K562 (cell line): ENCODE results near the gene IGSF9. TPM values are rescaled to one million over a fixed set of nuclear protein-coding genes. Genes with fewer than 3 reads are reported as not detected.
A peak's percentile ranks its signal among the peaks of the same experiment; 100 is the strongest.

Source experiments
- BCL6 ChIP-seq: fragments of 250-450 bp; sonication (Bioruptor Pico); IDR thresholded peaks from 2 replicates; pipeline ENCODE4 v1.4.0; 2020
- COPS2 ChIP-seq: fragments of 450-650 bp; conservative IDR thresholded peaks from 2 replicates; pipeline ENCODE4 v1.6.1; 2016; ENCODE audit warnings: mild to moderate bottlenecking, moderate library complexity
- CXXC5 ChIP-seq: fragments of 250-450 bp; sonication (Bioruptor Pico); IDR thresholded peaks from 2 replicates; pipeline ENCODE4 v1.8.0; 2022; ENCODE audit warnings: inconsistent platforms, mild to moderate bottlenecking, moderate library complexity
- E4F1 ChIP-seq: fragments of 250-450 bp; sonication (Bioruptor Pico); IDR thresholded peaks from 2 replicates; pipeline ENCODE4 v1.5.0; 2021; ENCODE audit warnings: mild to moderate bottlenecking, borderline replicate concordance
- ELF2 ChIP-seq: fragments of 250-450 bp; sonication (Bioruptor Pico); IDR thresholded peaks from 2 replicates; pipeline ENCODE4 v1.5.0; 2021; ENCODE audit warnings: mild to moderate bottlenecking
- FOXA1 ChIP-seq: fragments of 450-650 bp; IDR thresholded peaks from 2 replicates; pipeline ENCODE4 v1.6.1; 2016; ENCODE audit warnings: mild to moderate bottlenecking, borderline replicate concordance
- IRF2 ChIP-seq: sonication (generic); formaldehyde crosslinking; IDR thresholded peaks from 2 replicates; pipeline ENCODE4 v1.8.1; 2022; ENCODE audit warnings: mild to moderate bottlenecking, missing genetic modification reagents
- MBD2 ChIP-seq: sonication (generic); IDR thresholded peaks from 2 replicates; pipeline ENCODE4 v1.6.1; 2016; ENCODE audit warnings: low read depth, borderline replicate concordance
- NBN ChIP-seq: fragments of 450-650 bp; IDR thresholded peaks from 2 replicates; pipeline ENCODE4 v1.6.1; 2016; ENCODE audit warnings: low read depth, mild to moderate bottlenecking
- NELFE ChIP-seq: IDR thresholded peaks from 2 replicates; pipeline ENCODE4 v1.6.1; 2011; ENCODE audit warnings: mild to moderate bottlenecking; ENCODE audit not compliant: insufficient read depth, insufficient read length
- PHF8 ChIP-seq: fragments of 200-600 bp; sonication (generic); IDR thresholded peaks from 2 replicates; pipeline ENCODE4 v1.6.1; 2012; ENCODE audit warnings: mixed run types, mild to moderate bottlenecking, inconsistent platforms, low read length, moderate library complexity, borderline replicate concordance
- POLR2B ChIP-seq: fragments of 450-650 bp; IDR thresholded peaks from 2 replicates; pipeline ENCODE4 v1.6.1; 2018; ENCODE audit warnings: low read depth; ENCODE audit not compliant: partially characterized antibody
- RB1 ChIP-seq: fragments of 450-650 bp; IDR thresholded peaks from 2 replicates; pipeline ENCODE4 v1.6.1; 2017; ENCODE audit warnings: low read depth, mild to moderate bottlenecking
- RHOXF2B ChIP-seq: fragments of 250-450 bp; sonication (Bioruptor Pico); conservative IDR thresholded peaks from 2 replicates; pipeline ENCODE4 v1.5.1; 2021
- VEZF1 ChIP-seq: fragments of 200-800 bp; sonication (Bioruptor generic); IDR thresholded peaks from 2 replicates; pipeline ENCODE4 v1.6.1; 2017; ENCODE audit warnings: missing genetic modification characterization, missing compliant biosample characterization
- ZBED1 ChIP-seq: IDR thresholded peaks from 2 replicates; pipeline ENCODE4 v1.6.1; 2014
- ZNF140 ChIP-seq: fragments of 250-450 bp; sonication (Bioruptor Pico); IDR thresholded peaks from 2 replicates; pipeline ENCODE4 v1.8.0; 2021; ENCODE audit warnings: moderate library complexity, mild to moderate bottlenecking, inconsistent platforms
- ZNF274 ChIP-seq: IDR thresholded peaks from 2 replicates; pipeline ENCODE4 v1.6.1; 2011; ENCODE audit warnings: low read depth, mild to moderate bottlenecking, low read length, moderate library complexity, borderline replicate concordance
- ZSCAN29 ChIP-seq: fragments of 450-650 bp; IDR thresholded peaks from 2 replicates; pipeline ENCODE4 v1.6.1; 2017
- polyA plus RNA-seq, 8 experiments: library from polyadenylated mRNA; depleted of rRNA in 4 of 8; stranded (reverse) in 5 of 8; unstranded in 3 of 8; fragments of >200 nt; fragmentation: Nextera tagmentation in 2 of 8; fragmentation: Illumina TruSeq in 1 of 8; extraction: Ambion mirVana in 2 of 8; extraction: Trizol in 1 of 8; gene quantifications; 2 replicates each; pipeline versions ENCODE4 v1.2.1 to v1.2.3, GENCODE V29; 2011 to 2014; ENCODE audit warnings: inconsistent platforms in 1 of 8, missing spikeins in 1 of 8
- total RNA-seq, 7 experiments: library from RNA; depleted of rRNA in 6 of 7; stranded (reverse); fragments of >200 nt in 6 of 7; fragmentation: Illumina TruSeq in 2 of 7; extraction: Trizol in 2 of 7; gene quantifications; 2 replicates each; pipeline versions ENCODE4 v1.2.1 to v1.2.3, GENCODE V29; 2011 to 2021; ENCODE audit warnings: low replicate concordance in 1 of 7
- TF ChIP-seq, protein P1 (sequence below), 2 experiments: fragments of 450-650 bp; IDR thresholded peaks; 2 replicates each; pipeline ENCODE4 v1.6.1; 2018; ENCODE audit warnings: mild to moderate bottlenecking in 2 of 2, low read depth in 1 of 2; ENCODE audit not compliant: partially characterized antibody in 2 of 2

Gene IGSF9
- total and polyA plus RNA-seq, 9 of the 15 experiments (the other 6 are each of a cell fraction or from before 2014, with no cell fraction given) = 0.03 to 0.29 (median 0.07) TPM; not detected in 1

DNA sequence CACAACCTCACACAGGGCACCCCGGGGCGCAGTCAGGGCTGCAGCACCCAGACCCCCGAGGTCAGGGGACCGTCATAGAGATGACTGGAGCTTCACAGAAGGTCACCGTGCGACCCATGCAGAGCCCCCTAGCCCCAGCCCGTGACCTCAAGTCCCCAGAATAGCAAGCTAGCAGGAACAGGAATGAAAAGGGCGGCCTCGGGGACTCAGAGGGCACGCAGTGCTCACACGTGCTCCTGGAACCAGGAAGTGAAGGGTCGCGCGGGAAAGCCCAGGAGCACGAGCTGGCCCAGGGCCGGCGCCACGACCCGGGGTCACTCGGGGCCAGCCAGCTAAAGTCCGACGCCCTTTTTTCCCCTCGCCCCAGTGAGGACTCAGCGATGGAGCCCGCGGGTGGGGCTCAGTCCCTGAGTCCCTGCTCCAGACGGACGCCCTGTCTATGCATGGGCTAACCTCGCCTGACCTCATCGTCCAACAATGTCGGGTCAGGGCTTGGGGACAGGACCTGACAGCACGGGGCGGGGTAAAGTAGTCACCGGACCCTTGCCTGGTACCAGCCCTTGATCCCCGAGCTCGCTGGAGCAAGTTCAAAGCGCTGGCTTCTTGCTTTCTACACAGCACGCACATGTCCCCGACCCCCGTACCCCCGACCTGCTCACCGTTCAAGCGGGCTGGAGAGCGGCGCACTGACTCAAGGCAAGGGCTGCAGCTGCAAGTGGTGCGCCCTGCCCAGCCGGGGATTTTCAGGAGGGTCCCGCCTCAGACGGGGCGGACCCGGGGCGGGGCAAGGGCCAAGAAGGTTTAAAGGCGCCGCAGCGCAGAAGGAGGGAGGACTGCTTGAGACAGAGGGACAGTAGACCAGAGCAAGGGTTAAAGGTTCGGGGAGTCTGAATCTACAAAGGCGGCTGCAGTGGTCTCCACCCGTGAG lies 20.4 kb downstream of the IGSF9 start, which contains the start of gene TAGLN2 (continued):
- TF ChIP-seq, protein P1, sequence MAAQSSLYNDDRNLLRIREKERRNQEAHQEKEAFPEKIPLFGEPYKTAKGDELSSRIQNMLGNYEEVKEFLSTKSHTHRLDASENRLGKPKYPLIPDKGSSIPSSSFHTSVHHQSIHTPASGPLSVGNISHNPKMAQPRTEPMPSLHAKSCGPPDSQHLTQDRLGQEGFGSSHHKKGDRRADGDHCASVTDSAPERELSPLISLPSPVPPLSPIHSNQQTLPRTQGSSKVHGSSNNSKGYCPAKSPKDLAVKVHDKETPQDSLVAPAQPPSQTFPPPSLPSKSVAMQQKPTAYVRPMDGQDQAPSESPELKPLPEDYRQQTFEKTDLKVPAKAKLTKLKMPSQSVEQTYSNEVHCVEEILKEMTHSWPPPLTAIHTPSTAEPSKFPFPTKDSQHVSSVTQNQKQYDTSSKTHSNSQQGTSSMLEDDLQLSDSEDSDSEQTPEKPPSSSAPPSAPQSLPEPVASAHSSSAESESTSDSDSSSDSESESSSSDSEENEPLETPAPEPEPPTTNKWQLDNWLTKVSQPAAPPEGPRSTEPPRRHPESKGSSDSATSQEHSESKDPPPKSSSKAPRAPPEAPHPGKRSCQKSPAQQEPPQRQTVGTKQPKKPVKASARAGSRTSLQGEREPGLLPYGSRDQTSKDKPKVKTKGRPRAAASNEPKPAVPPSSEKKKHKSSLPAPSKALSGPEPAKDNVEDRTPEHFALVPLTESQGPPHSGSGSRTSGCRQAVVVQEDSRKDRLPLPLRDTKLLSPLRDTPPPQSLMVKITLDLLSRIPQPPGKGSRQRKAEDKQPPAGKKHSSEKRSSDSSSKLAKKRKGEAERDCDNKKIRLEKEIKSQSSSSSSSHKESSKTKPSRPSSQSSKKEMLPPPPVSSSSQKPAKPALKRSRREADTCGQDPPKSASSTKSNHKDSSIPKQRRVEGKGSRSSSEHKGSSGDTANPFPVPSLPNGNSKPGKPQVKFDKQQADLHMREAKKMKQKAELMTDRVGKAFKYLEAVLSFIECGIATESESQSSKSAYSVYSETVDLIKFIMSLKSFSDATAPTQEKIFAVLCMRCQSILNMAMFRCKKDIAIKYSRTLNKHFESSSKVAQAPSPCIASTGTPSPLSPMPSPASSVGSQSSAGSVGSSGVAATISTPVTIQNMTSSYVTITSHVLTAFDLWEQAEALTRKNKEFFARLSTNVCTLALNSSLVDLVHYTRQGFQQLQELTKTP (IDR thresholded peaks at IDR 0.05; ENCODE audit: low read depth in 1 of 2, partially characterized antibody in 2 of 2) = peak in 1 of 2 experiments; percentile 56
- TF ChIP-seq RHOXF2B (CRISPR knock-in tag) (no peak), PHF8 (peak; percentile 77; the same call in 1 of the 2 replicates), IRF2 (CRISPR knock-in tag) (no peak), ZSCAN29 (no peak), BCL6 (CRISPR knock-in tag) (no peak), VEZF1 (CRISPR knock-in tag) (no peak; the same call in none of the 2 replicates), NBN (no peak; the same call in 1 of the 2 replicates), COPS2 (no peak), ZNF274 (no peak), MBD2 (peak; percentile 78), ZBED1 (no peak), ELF2 (peak; percentile 60), CXXC5 (CRISPR knock-in tag) (peak; percentile 67; the same call in 1 of the 2 replicates), ZNF140 (CRISPR knock-in tag) (no peak), POLR2B (peak; percentile 98), NELFE (no peak), RB1 (peak; percentile 9; the same call in 1 of the 2 replicates), FOXA1 (no peak), E4F1 (no peak)
